HFFc6 (cell line): ENCODE measurements around the gene RTEL1. TPM values are rescaled to one million over a fixed set of nuclear protein-coding genes. Genes with fewer than 3 reads are reported as not detected.

Experiments used
- DNase-seq: peaks from one replicate; pipeline ENCODE4 v3.0.0-alpha.2; 2018
- H3K27ac Mint-ChIP-seq: 2 replicates; pipeline ENCODE4 v1.8.0; 2020; ENCODE audit warnings: mild to moderate bottlenecking, mixed read lengths
- H3K27me3 Mint-ChIP-seq: 2 replicates; pipeline ENCODE4 v1.8.0; 2021; ENCODE audit warnings: mild to moderate bottlenecking, moderate library complexity, mixed read lengths; ENCODE audit not compliant: insufficient read depth
- H3K36me3 Mint-ChIP-seq: 2 replicates; pipeline ENCODE4 v1.8.0; 2021; ENCODE audit warnings: low read depth, mixed read lengths
- H3K4me1 Mint-ChIP-seq: 2 replicates; pipeline ENCODE4 v1.8.0; 2020; ENCODE audit warnings: low read depth, mixed read lengths
- H3K4me3 Mint-ChIP-seq: 2 replicates; pipeline ENCODE4 v1.8.0; 2020; ENCODE audit warnings: mild to moderate bottlenecking, moderate library complexity, mixed read lengths
- H3K9me3 Mint-ChIP-seq: 2 replicates; pipeline ENCODE4 v1.8.0; 2020; ENCODE audit warnings: mild to moderate bottlenecking, mixed read lengths
- CTCF ChIP-seq: fragments of 200-600 bp; sonication (generic); IDR thresholded peaks from 2 replicates; pipeline ENCODE4 v1.5.0; 2021; ENCODE audit warnings: antibody characterized with exemption, mild to moderate bottlenecking
- total RNA-seq, 6 experiments: library from RNA; stranded (reverse); fragmentation: NEBNext Ultra II Directional; extraction: Animal tissue kit (Norgen Biotek cat#: 25700); gene quantifications; 2 replicates in 1 of 6; 3 replicates in 5 of 6; pipeline ENCODE4 v1.2.3, GENCODE V29; 2021

RTEL1 gene
- total RNA-seq, 6 experiments from 2014 or later, result 19.0 to 26.8 (median 22.7) TPM

GRCh38 chr20:63619505-63619904 lies 38.6 kb upstream of the RTEL1 start:
- H3K4me3 Mint-ChIP-seq, result no peak overlapping the region
- peaks cover 6% of the 10 kb centered on the region; the same call in 1 of the 2 replicates for H3K4me1 Mint-ChIP-seq
- peaks cover 12% of the 10 kb centered on the region for H3K36me3 Mint-ChIP-seq
- no peaks in the 10 kb centered on the region for H3K27me3 Mint-ChIP-seq
- no peak overlapping the region for H3K27ac Mint-ChIP-seq
- no peaks in the 10 kb centered on the region for H3K9me3 Mint-ChIP-seq
- no peak for DNase-seq
- TF ChIP-seq CTCF, result no peak

- no peak for DNase-seq
- no peaks in the 10 kb centered on the region for H3K9me3 Mint-ChIP-seq
- TF ChIP-seq CTCF, result no peak
- H3K27me3 Mint-ChIP-seq, result no peaks in the 10 kb centered on the region
- peaks cover 4% of the 10 kb centered on the region for H3K36me3 Mint-ChIP-seq
- H3K27ac Mint-ChIP-seq, result no peak overlapping the region
- H3K4me3 Mint-ChIP-seq, result no peak overlapping the region
- H3K4me1 Mint-ChIP-seq, result peaks cover 11% of the 10 kb centered on the region
Observed at GRCh38 chr20:63620991-63621390, 37.1 kb upstream of the RTEL1 start.

GRCh38 chr20:63622096-63622495 lies 36.0 kb upstream of the RTEL1 start:
- peaks cover 11% of the 10 kb centered on the region for H3K4me1 Mint-ChIP-seq
- no peak overlapping the region for H3K27ac Mint-ChIP-seq
- peaks cover 4% of the 10 kb centered on the region for H3K36me3 Mint-ChIP-seq

GRCh38 chr20:63622732-63623131 lies 35.4 kb upstream of the RTEL1 start:
- Mint-ChIP-seq H3K4me1 (peaks cover 11% of the 10 kb centered on the region), H3K9me3 (no peaks in the 10 kb centered on the region), H3K36me3 (peaks cover 4% of the 10 kb centered on the region), H3K27ac (no peak overlapping the region), H3K4me3 (no peak overlapping the region), H3K27me3 (no peaks in the 10 kb centered on the region)
- no peak for TF ChIP-seq CTCF
- DNase-seq, result no peak

More at GRCh38 chr20:63622096-63622495, 36.0 kb upstream of the RTEL1 start:
- Mint-ChIP-seq H3K9me3 (no peaks in the 10 kb centered on the region), H3K27me3 (no peaks in the 10 kb centered on the region), H3K4me3 (no peak overlapping the region)
- DNase-seq, result no peak
- TF ChIP-seq CTCF, result no peak

GRCh38 chr20:63624486-63624885 lies 33.6 kb upstream of the RTEL1 start:
- no peak for TF ChIP-seq CTCF
- Mint-ChIP-seq H3K27me3 (peaks cover 2% of the 10 kb centered on the region; the same call in 1 of the 2 replicates), H3K9me3 (no peaks in the 10 kb centered on the region), H3K36me3 (peaks cover 15% of the 10 kb centered on the region), H3K4me1 (peaks cover 23% of the 10 kb centered on the region), H3K4me3 (no peak overlapping the region; the same call in 1 of the 2 replicates), H3K27ac (no peak overlapping the region)
- no peak for DNase-seq
